Measurements from ENCODE around the gene LSM3.

Gene LSM3

DNA sequence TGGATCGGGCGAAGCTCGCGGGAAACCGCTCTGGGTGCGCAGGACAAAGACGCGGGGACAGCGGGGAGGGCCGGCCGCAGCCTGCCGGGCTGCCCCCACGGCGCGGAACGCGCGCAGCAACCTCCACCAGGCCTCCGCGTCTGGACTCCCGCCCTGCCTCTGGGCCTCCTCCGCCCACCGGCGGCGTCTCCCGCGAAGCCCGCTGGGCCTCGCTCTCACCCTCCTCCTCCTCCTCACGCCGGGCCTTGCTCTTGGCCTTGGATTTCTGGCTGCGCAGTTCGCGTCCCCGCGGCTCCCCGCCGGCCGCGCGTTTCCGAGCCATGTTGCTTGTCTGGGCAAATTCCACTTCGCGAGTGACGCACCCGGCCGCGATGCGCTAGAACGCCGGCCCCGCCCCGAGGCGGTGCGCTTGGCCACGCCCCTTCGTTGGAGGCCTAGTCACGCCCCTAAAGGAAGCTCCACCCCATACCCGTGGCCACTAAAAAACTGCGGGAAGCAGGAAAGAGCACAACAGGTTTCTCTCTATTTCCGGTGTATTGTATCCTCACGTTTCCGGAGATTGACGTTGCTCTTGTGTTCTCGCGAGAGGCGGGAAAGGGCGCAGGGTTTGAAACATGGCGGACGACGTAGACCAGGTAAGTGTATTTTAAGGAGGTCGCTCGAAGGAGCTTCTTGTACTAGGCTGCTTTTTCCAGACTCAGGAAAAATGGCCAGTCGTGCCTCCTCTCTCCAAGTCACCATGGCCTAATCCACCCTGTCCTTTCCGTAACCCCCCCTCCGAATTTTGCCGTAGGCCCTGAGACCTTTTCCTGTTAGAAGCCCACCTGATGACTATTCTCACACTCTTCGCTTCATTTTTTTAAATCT is at the start of gene LSM3, which contains the start of gene XPC:
Gene LSM3 (plus strand): TSS at position 571 of the 867 bp plus-strand sequence. CDS start 44 bp downstream, at position 615.
Gene XPC (minus strand): TSS at position 355 of the 867 bp plus-strand sequence. CDS start 33 bp downstream, at position 322.
- peak; percentile 99 for DNase-seq

GRCh38 chr3:14129296-14129695 is 49.3 kb upstream of the LSM3 start:
- no peak for DNase-seq

DNA sequence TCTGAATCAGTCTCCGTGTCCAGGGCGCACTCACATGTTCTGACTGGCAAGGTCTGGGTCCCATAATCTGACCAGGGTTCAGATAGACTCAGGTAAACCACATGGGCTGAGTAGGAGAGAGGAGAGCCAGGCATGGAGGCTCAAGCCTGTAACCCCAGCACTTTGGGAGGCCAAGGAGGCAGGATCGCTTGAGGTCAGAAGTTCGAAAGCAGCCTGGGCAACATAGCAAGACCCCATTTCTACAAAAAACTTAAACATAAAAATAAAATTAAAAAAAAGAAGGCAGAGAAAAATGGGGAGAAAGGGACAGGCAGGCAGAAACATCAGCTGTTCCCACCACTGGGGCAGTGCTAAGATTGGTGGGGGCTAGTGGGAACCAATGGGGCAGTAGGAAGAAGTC is 48.4 kb upstream of the LSM3 start:
- no peak for DNase-seq

GRCh38 chr3:14130707-14131106 is 47.9 kb upstream of the LSM3 start:
- no peak for DNase-seq

DNA sequence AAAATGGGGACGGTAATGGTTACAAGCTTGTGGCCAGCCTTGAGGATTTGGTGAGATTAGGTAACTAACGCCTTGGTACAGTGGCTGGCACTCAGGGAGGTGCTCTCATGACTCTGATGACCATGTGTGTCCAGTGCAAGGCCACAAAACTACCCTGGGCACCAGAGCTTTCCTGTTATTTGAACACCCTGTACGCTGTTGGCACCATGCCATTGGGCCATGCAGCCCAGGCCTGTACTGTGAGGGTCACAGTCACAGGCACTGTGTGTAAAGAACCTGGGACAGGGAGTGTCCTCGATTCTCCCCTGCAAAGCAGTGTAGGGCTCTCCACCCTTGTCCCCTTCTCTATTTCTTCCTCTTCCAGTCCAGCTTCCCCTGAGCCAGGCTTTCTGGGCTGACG is 47.5 kb upstream of the LSM3 start:
- no peak for DNase-seq

- no peak for DNase-seq
Measured at GRCh38 chr3:14132120-14132519, 46.5 kb upstream of the LSM3 start.

GRCh38 chr3:14132689-14133088 is 45.9 kb upstream of the LSM3 start:
- no peak for DNase-seq

- no peak for DNase-seq
Measured at GRCh38 chr3:14133188-14133800, 45.3 kb upstream of the LSM3 start.

DNA sequence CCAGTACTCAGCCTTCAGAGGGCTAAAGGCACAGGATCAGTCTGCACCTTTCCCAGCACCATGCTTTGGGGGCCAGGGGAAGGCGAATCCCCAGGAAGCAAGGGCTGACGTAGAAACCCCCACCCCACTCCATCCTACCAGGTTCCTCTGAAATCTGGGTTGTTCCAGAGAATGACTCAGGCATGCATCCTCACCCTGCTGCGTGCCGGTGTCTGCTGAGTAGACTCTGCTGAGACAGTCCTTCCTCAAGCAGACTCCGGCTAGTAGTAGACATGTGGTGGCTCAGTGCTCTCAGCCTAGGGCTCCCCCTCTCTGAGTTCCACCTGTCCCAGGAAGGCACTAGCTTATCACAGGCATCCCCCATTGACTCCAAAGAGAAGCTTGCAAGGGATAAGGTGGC is 44.7 kb upstream of the LSM3 start:
- DNase-seq = no peak

- DNase-seq = no peak
Measured at GRCh38 chr3:14134291-14134690, 44.3 kb upstream of the LSM3 start.

GRCh38 chr3:14135581-14135980 is 43.0 kb upstream of the LSM3 start:
- no peak for DNase-seq

GRCh38 chr3:14137004-14137403 is 41.6 kb upstream of the LSM3 start:
- no peak for DNase-seq

GRCh38 chr3:14137445-14137844 is 41.2 kb upstream of the LSM3 start:
- no peak for DNase-seq

- no peak for DNase-seq
Measured at GRCh38 chr3:14138109-14138877, 40.3 kb upstream of the LSM3 start.

DNA sequence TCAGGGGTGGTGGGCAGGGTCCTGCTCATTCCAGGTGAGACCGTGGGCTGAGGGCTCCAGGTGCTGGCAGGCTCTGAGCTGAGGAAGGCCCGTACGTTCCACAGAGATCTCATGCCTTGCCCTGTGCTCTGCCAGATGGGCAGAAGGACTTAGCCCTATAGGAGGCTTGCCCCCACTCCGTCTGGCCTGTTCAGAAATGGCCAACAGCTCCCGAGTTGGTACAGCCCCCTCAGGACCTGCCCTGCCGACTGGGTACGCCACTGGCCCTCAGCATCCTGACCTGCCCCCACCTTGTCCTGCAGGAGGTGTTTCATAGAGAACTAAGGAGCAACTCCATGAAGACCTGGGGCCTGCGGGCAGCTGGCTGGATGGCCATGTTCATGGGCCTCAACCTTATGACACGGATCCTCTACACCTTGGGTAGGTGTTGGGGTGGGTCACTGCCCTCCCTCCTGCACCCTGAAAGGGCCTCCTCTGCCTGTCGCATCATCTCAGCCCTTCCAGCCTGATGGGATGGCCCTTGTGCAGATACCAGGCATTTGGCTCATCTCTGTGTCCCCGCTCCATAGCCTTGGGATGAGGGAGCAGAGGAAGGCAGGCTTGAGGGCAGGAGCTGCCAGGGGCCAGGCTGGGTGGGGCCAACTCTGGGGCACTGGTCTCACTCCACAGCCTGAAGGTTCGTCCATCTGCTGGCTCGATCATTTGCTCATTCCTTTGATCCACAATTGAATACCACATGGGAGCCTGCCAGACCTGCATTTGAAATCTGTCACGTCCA is 39.5 kb upstream of the LSM3 start:
- DNase-seq = no peak

DNA sequence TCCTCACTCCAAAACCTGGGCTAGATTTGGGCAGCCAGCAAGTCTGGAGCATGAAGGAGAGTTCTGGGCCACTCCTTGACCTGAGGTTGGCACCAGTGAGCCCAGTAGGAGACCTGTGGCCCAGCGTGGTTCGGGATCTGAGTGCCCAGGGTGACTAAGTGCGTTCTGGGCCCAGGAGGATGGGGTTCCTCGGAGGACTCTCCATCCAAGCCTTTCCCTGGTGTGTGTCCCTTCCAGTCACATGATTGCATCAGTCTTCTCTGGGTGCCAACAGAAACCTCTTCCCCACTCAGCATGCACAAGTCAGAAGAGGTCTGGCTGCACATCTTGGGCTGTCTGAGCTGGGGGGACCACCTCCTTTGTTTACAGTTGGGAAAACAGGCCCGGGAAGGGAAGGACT is 38.8 kb upstream of the LSM3 start:
- DNase-seq = no peak

- no peak for DNase-seq
Measured at GRCh38 chr3:14140668-14141067, 37.9 kb upstream of the LSM3 start.

DNA sequence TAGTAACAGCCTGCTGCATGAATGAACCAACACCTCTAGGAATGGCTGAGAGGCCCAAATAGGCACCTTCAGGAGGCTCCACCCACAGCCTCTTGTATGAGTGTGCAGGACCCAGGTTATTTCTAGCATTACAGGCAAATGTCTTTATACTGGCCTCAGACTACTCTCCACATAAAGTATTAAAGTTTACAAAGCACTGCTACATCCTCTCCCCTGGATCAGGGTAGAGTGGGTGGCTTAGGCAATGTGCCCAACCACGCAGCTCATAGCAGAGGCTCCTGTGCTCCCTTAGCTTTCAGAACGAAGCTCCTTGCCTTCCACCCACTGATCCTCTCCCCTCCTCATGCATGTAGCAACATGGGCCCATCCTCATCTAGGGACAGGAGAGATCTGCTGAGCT is 37.5 kb upstream of the LSM3 start:
- no peak for DNase-seq

DNA sequence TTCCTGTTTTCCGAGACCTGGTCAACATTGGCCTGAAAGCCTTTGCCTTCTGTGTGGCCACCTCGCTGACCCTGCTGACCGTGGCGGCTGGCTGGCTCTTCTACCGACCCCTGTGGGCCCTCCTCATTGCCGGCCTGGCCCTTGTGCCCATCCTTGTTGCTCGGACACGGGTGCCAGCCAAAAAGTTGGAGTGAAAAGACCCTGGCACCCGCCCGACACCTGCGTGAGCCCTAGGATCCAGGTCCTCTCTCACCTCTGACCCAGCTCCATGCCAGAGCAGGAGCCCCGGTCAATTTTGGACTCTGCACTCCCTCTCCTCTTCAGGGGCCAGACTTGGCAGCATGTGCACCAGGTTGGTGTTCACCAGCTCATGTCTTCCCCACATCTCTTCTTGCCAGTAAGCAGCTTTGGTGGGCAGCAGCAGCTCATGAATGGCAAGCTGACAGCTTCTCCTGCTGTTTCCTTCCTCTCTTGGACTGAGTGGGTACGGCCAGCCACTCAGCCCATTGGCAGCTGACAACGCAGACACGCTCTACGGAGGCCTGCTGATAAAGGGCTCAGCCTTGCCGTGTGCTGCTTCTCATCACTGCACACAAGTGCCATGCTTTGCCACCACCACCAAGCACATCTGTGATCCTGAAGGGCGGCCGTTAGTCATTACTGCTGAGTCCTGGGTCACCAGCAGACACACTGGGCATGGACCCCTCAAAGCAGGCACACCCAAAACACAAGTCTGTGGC is 36.8 kb upstream of the LSM3 start:
- DNase-seq = no peak

GRCh38 chr3:14142567-14143270 is 35.9 kb upstream of the LSM3 start:
- DNase-seq = no peak

All from hematopoietic multipotent progenitor cell treated with erythropoietin and hydrocortisone succinate and interleukin-3 and kit ligand, for 8 days (in vitro differentiated cells).